Activated CD4-positive, CD25-positive, alpha-beta regulatory T cell (primary cell): ENCODE measurements around the gene PNPLA8.
A peak's percentile ranks its signal among the peaks of the same experiment; 100 is the strongest.
"Not testable (repeated sequence)": the region's sequence is repeated elsewhere in the genome, so short reads cannot be mapped to it uniquely, and the experiment has no call there.

ENCODE experiments used
- DNase-seq, 4 experiments: peaks; one replicate each; lab custom pipeline; 2025; lab: John Stamatoyannopoulos, UW

Gene PNPLA8

DNA sequence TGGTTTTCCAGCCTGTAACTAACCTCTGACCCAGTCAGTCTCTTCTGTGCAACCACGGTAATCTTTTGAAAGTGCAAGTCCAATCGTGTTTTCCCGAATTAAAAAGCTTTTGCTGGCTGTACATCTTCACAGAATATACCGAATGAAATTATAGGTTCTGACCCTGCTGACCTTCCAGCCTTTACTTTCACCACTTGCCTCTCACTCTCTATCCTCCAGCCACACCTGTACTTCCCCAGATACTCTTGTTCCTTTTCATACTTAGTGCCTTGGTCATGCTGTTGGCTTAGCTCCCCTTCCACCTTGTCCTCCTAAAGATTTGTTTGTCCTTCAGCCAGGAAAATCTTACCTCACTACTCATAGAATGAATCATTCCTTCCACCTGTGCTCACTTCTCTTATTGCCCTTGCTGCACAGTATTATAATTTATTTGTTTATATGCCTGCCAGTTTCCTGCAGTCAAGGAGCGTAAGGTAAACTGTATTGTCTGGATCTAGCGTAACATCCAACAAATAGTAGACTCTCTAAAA is 2.3 kb upstream of the PNPLA8 start:
- no peak for DNase-seq

DNA sequence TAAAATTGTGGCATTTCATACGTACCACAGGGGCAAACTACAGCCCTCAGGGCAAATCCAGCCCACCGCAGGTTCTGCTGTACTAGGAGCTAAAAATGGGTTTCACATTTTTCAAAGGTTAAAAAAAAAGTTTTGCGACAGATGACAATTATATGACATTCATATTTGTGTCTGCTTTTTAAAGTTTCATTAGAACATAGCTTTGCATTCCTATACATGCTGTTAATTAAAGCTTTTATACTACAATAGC is 758 bp upstream of the PNPLA8 start:
- DNase-seq = no peak

DNA sequence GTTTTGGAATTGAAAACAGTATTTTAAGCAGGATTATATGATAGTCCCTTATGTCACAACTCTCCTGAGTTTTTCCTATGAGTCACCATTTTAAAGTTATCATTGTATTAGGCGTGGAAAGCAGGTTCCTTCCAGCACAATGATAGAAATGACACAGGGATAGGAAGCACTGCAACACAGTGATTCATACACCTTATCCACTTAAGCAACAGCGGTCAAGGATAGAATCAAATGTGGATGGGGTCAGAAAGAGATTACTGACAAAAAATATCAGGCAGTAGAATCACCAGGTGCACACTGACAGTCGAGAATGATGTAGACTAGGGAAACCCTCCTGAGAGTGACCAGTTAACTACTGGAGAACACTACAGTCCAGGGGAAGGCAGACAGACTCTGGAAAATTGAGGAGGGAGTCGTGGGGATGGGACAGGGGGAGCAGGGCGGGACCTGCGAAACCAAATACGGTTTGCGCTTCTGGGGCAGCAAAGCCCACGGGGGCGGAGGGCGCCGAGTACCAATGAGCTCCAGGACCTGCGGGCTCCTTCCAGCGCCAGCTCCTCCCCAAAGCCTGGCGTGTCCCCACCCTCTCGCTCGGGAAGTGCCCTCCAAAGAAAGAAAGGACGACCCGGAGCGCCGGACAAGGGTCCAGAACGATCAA is 479 bp downstream of the PNPLA8 start:
- DNase-seq = no peak

DNA sequence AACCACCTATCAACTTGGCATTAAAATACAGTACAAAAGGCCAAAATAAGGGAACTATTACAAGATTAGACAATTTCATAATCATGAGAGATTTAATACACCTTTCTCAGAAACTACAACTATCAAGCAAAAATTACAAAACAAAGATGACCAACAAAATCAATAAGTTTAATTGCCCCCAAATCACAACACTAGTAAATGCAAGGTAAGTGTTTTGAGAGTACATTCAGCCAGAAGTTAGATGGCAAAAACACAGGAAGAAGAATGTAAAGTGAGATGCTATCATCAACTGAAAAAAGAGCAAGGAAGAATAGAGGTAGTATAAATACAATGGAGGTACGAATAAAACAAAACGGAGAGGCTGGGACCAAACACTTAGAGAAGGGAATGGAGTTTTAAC is 3.2 kb downstream of the PNPLA8 start:
- no peak for DNase-seq

DNA sequence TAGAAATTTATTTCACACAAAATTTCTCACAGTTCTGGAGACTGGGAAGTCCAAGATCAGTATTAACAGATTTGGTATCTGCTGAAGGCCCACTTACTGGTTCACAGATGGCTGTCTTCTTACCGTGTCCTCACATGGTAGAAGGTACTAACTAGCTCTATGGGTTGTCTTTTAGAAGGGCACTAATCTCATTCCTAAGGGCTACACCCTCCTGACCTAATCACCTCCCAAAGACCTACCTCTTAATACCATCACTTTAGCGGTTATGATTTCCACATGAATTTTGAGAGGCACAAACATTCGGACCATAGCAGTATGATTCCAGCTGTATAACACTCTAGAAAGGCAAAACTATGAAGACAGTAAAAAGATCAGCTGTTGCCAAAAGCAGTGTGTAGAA is 8.0 kb downstream of the PNPLA8 start:
- DNase-seq = no peak

DNA sequence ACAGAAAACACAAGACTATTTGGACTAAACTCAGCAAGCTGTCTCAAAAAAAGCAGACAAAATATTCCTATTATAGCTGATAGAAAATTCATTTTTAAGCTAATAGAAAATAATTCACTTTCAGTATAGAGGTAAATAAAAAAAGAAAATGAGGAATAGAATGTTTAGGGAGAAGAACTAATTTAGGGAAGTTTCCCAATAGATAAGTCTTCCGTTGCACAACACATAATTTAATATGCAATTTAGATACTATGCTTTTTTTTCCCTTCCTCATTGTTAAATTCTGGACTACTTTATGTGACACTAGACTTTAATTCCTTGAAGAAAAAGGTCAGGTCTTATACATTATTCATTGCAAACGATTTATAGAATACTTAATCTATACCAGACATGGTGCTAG is 10.3 kb downstream of the PNPLA8 start:
- DNase-seq = no peak

DNA sequence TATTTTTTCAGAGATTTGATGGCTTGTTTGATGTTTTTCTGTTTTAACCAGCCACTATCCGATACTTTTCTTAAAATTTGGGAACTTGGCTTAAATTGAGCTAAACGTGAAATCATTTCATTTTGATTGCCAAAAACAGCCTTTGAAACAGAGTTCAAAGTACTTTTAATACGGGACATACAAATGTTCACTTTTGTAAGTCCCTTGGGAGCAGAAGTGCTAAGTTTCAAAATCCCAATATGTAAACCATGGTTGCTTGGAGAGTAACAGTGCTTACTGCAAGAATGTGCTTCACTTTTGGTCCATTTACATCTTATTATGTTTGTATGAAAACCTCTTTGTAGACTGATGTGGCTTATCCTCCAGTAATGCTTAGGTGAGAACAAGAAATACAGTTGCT is 10.9 kb downstream of the PNPLA8 start:
- no peak for DNase-seq

DNA sequence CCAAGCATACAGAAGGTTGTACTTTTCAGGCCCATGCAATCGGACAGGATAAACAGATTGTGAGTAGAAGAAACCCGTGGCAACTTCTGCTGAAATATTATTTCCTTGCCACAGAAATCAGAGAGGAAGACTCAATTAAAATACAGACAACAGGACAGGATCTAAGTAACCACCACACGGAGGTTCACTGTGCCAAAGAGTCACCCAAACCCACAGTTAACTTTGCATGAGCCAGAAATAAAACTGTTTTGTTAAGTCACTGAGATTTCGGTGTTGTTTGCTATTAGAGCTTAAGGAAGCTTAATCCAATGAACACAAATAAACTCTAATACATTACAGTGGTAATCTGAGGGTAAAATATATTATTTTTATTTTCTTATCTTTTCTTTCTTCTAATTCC is 14.0 kb downstream of the PNPLA8 start:
- DNase-seq = no peak

DNA sequence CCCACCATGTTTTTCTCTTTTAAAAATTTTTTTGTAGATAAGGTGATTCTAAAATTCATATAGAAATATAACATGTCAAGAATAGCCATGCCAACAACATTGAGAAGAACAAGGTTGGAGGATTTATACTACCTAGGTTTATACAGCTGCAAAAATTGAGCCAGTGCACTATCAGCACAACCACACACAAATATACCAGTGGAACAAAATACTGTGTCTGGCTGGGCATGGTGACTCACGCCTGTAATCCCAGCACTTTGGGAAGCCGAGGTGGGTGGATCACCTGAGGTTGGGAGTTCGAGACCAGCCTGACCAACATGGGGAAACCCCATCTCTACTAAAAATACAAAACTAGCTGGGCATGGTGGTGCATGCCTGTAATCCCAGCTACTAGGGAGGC is 21.4 kb downstream of the PNPLA8 start:
- not testable (repeated sequence) for DNase-seq

DNA sequence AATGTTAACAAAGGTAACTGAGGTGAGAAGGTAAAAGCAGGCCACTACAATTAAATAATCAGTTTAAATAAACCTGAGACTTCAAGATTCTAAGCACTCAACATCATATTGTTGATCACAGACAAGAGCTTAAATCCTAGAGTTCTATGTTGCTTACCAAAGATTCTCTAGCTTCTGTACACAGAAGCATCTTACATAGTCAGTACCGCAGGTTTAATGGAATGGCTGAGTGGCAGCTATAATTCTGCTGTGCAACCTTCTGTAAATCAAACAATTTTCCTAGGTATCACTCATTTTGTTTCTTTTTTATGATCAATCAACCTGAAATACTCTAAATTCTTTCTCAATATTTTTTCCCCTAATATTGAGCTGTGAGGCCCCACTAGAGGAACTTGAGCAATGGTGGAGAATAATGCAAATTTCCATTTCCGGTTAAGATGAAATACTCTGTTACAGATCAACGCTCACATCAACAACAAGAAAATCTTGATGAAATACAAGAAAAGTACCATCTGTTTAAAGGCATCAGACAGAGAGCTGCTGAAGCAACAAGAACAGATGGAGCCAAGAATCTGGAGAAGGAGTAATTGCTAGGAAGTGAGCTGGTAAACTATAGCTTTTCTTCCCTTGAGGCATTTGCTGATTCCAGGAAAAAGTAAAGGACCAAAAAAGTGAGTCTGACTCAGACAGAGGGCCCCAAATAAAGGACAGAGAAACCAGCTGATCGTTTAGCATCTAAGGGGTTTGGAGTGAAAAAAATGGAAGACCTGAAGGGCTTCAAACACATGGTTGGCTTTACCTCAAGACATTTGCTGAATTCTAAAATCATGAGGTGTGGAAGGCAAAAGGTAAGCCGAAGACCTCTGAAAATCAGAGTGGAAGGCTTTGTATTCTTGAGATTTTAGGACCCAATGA is 22.6 kb downstream of the PNPLA8 start:
- DNase-seq = no peak

DNA sequence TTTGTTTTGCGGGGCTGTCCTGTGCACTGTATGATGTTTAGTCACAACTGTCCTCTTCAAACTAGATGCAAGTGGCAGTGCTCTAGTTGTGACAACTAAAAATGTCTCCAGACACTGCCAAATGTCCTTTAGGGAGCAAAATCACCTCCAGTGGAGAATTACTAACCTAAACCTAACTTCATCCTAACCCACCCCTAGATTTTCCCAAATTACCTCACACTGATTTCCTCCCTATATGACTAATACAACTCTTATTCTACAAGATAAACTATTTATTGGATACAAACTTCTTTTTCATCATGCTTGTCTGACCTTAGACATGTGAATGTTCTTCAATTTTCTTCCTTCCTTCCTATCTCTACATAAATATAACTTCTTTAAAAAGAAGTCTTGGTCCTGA is 26.4 kb downstream of the PNPLA8 start:
- no peak for DNase-seq

DNA sequence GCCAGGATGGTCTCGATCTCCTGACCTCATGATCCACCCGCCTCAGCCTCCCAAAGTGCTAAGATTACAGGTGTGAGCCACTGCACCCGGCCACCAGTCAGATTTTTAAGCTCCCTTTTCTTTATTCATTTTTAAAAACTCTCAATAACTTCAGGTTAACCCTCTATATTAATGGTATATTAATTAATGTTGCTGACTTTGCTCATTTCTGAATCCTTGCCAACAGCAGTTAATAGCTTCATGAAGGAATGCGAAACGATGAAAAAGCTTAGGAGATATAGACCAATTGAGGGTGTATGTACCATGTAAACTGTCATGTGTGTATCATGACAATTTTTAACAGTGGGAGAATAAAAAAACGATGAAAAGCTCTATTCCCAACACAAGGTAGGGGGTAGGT is 27.5 kb downstream of the PNPLA8 start:
- no peak for DNase-seq

DNA sequence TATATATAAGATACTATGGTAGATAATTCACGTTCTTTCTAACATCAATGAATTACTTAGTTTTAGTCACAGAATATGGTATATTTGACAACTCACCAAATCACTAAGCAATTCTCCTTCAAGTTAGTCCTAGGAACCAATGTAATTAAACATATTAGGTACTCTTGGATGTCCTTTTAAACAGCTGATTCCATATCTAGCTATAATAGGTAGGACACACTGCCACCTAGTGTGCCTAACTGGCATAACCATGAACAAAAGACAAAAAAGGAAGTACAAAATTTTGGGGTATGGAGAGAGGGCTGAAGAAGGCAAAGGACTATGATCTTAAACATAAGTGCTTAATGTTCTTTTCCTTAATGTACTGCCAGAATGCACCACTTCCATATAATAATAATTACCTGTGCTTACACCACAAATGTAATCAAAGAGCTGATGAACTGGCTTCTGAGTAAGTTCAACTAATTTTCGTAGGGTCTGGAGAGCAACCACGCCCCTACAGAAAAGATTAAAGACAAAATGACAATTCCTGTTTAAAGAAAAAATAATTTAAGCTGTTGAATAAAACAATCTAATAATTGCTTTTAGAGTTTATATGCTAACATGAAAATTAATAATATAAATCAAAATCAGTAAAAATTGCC is 28.7 kb downstream of the PNPLA8 start:
- peak in 1 of 4 experiments; percentile 3 for DNase-seq

DNA sequence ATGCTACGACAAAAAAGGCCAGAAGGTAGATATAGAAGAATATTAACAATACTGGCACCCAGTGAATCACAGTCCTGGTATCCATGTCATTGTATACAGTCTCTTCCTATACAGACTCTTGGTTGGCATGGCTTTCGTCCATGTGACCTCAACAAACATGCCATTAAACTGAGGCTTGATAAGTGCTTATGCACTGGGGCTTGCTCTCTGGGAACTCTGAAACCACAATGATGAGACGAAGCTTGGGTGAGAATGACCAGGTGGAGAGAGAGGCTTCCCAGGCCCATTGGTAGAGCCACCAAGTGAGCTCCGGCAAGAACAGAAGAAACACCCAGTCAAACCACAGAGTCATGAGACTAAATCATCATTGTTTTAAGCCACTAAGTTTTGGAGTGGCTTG is 33.2 kb downstream of the PNPLA8 start:
- no peak for DNase-seq

DNA sequence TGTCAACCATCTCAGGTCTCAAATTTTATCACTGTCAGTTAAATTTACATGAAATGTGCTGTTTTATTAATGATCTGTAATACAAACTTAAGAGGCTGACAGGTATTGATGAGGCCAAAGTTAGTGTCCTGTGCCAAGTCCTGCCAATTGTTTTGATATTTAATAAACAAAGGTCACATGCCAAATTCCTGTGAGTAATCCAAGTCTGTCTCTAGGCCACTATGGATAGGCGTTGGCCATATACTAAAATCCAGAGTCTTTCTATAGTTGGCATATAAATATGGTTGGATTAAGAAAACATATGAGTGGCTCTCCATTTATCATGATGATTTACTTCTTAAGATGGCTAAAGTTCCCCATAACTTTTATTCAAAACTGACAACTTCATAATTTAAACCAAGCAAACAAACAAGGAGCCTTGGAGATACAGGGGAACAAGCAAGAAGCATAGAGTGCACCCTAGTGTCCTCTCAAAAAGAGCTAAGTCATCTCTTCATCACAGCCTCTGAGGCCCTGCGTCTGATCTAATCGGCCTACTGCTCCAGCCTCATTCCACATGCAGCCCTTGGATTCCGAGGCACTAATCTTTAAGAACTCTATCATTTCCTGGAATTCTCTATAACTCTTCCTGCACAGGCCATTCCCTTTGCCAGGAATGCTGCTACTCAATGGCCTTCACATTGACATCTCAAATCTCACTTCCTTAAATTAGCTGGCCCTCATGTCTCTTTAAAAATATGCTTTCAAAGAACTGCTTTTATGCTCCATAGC is 37.0 kb downstream of the PNPLA8 start:
- DNase-seq = no peak

DNA sequence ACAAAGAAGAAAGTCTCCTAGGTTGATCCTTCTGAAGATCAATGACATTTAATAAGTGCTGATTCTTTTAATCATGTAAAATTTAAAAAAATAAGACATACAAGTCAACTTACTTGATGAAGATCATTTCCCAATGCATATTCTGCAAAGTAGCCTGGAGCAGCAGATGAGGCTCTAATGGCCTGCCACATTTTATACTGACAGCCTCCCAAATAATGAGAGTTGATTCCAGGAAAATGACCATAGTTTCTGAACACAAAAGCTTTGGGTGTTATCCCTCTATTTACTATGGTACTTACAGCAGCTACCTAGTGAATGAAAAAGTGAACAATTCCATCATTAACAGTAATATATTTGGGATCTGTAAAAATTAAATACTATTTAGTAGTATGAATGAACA is 38.3 kb downstream of the PNPLA8 start:
- no peak for DNase-seq

DNA sequence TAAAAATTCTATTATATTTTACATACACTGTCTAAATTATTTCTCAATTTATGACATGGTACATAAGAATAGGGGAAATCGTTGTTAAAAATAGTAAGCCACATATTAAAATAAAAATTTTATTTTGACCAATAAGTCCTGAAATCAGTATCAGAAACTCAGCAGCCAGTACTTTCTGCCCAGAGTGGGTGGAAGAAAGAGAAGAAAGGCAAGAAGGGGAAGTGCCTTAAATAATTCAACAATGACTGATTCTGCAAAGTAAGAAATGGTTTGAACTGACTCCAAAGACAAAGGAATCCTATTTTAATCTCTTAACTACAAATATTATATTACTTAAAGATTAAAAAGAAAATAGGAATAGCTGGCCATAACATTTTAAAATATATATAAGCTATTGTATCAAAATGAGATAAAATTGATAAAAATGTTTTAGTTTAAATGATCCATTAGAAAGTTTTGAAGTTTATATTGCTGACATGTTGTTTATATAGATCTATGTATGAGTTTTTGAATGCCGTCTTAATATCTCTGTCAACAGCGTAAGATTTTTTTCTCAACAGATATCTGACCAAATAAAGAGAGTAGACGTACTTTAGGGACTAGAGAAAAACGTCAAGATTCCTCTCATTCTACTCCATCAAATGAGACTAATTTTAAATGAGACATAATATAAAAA is 39.5 kb downstream of the PNPLA8 start:
- DNase-seq = no peak

DNA sequence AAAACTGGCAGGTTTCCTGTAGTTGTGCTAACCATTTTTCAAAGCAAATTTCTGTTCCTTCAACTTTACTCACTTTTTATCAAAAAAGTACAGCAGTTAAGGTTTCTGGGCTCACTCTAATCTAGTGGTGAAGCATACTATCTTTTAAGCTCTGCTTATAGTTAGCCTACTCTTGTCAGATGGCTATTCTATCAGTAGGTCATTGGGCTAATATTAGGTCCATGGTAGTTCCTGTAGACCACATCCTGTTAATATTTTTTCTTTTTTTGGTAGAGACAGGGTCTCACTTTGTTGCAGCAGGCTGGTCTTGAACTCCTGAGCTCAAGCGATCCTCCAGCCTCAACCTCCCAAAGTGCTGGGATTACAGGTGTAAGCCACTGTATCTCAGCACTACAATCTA is 41.8 kb downstream of the PNPLA8 start:
- no peak for DNase-seq

DNA sequence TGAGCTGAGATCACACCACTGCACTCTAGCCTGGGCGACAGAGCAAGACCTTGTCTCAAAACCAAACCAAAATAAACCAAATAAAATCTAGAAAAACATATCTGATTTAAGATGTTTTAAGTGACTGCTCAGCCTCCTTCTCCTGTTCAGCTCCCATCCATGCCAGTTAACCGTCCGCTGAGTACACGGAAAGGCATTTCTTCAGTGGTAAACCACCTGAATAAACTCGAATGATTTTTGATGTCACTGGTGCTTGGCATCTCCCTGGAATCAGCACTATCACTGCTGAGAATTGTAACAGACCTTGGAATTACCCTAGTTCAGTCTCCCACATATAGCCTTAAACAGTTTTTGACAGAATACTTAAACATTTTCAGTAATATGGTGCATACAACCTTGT is 45.6 kb downstream of the PNPLA8 start:
- DNase-seq = no peak

DNA sequence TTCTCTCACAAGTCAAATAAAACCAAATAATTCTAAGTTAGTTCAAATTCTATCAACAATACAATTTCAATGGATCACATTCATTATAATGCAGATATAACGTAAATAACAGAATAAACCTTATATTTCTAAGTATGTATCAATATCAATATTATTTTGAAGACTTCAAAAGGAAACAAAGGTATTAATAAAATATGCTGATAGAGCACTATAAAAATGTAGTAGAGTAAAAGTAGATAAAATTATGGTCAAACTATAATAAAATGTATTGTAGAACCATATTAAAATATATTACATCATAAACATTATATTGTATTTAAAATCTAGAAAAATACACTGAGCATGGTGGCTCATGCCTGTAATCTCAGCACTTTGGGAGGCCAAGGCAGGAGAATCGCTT is 46.2 kb downstream of the PNPLA8 start:
- no peak for DNase-seq

DNA sequence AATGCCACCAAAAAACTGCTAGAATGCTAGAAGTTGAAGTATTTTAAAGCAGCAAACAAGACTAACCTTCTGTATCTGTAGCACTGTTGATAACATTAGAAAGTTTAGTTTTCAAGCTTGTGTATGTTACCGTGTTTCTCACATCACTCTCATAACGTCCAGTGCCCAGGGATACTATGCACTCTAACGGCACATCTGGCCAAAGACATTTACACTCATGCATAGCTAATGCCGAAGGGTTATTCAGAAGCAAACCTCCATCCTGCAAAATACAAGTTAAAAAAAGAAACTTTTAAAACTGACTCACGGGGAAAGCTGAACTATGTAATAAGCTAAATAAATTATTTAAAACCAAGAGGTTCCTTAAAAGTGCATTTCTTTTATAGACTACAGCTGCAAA is 46.8 kb downstream of the PNPLA8 start:
- no peak for DNase-seq

DNA sequence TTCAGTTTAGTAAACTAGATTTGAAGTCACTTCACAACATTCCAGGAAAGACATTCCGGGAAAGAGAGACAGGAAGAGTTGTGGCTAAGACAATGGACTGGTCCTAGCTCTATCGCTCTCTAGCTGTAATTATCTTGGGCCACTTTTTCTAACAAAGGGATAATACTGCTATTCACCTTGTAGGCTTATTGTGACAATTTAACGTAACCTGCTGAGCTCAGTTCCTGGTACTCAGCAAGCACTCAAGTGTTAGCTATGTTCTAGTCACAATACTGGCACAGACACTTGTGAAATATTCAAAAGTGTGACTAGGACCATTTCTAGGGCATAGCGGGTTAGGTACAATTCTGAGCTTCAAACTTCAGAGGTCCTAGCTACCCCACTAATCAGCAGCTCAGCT is 57.7 kb downstream of the PNPLA8 start:
- DNase-seq = no peak
